Testis (tissue), 3 donors: ENCODE results near the gene ABCC8. TPM values are rescaled to one million over a fixed set of nuclear protein-coding genes. Genes with fewer than 3 reads are reported as not detected.

ENCODE experiments used
- DNase-seq: peaks from one replicate; pipeline ENCODE4 v3.0.0-alpha.2; 2019
- H3K27ac ChIP-seq, 2 donors: fragments of 200-600 bp; sonication (generic); one replicate each; pipeline ENCODE4 v1.5.1; 2019
- H3K27me3 ChIP-seq: fragments of 200-600 bp; sonication (generic); one replicate; pipeline ENCODE4 v1.5.1; 2019
- H3K36me3 ChIP-seq: fragments of 200-600 bp; sonication (generic); one replicate; pipeline ENCODE4 v1.5.1; 2017; ENCODE audit warnings: low read depth; ENCODE audit errors: missing control alignments
- H3K4me1 ChIP-seq: fragments of 200-600 bp; sonication (generic); one replicate; pipeline ENCODE4 v1.5.1; 2019
- H3K4me3 ChIP-seq, 2 donors: fragments of 200-600 bp; sonication (generic); one replicate each; pipeline ENCODE4 v1.5.1; 2017 to 2019
- H3K9me3 ChIP-seq: fragments of 200-600 bp; sonication (generic); one replicate; pipeline ENCODE4 v1.5.1; 2017
- CTCF ChIP-seq, 3 experiments: fragments of 450-650 bp in 2 of 3; fragments of 200-600 bp in 1 of 3; sonication (generic) in 1 of 3; IDR thresholded peaks; one replicate each; pipeline ENCODE4 v1.5.1; 2016 to 2019; ENCODE audit warnings: antibody characterized with exemption in 3 of 3, mild to moderate bottlenecking in 2 of 3, moderate library complexity in 1 of 3
- POLR2A ChIP-seq: fragments of 450-650 bp; IDR thresholded peaks from one replicate; pipeline ENCODE4 v1.6.1; 2017; ENCODE audit warnings: antibody characterized with exemption, mild to moderate bottlenecking, moderate library complexity
- WGBS, 2 donors: methylation state at CpG; one replicate each; pipeline ENCODE4 v1.1.5; 2018; 5-methylcytosine and 5-hydroxymethylcytosine counted together
- intact Hi-C: fragments of 100-400 bp; cut with DNase I; formaldehyde crosslinking; loops from one replicate; pipeline ENCODE4 v1.15.1; 2023; ENCODE audit warnings: low total_unique reads
- polyA plus RNA-seq: library from polyadenylated mRNA; stranded (reverse); fragments of 350-450 nt; fragmentation: Illumina TruSeq; extraction: RNeasy Lipid Tissue Mini Kit (QIAGEN cat#74804); gene quantifications from one replicate; pipeline ENCODE4 v1.2.3, GENCODE V29; 2014; ENCODE audit warnings: low read depth, low replicate concordance; ENCODE audit not compliant: insufficient read depth
- total RNA-seq, 2 donors: library from RNA; depleted of rRNA; stranded (reverse); fragments of >200 nt; gene quantifications; one replicate each; pipeline ENCODE4 v1.2.3, GENCODE V29; 2016

Gene ABCC8
- total and polyA plus RNA-seq, 3 donors from 2014 or later: 1.5 to 2.2 (median 2.0) TPM

GRCh38 chr11:17389211-17389956 lies 87.3 kb downstream of the ABCC8 start:
- H3K27me3 ChIP-seq: no peaks in the 10 kb centered on the region
- peak in 2 of 3 experiments; percentile 23 to 65 for TF ChIP-seq CTCF (IDR thresholded peaks at IDR 0.05)
- TF ChIP-seq POLR2A: no peak
- intact Hi-C loops: loop anchor here (5.0 kb wide), 1 partner anchor 113 kb away; no protein-coding TSS in a partner anchor
- no peak overlapping the region for H3K27ac ChIP-seq
- 3 to 14% methylated on average over 9 to 42 of the region's 55 CpGs for WGBS, 2 donors
- peak; percentile 82 for DNase-seq
- H3K4me3 ChIP-seq: peak overlapping the region; percentile 45 to 54
- H3K4me1 ChIP-seq: peaks cover 3% of the 10 kb centered on the region
- no peaks in the 10 kb centered on the region for H3K9me3 ChIP-seq
- H3K36me3 ChIP-seq: no peaks in the 10 kb centered on the region

- WGBS, 2 donors: 2 to 4% methylated on average over 12 to 51 of the region's 53 CpGs
- Histone ChIP-seq H3K27me3 (no peaks in the 10 kb centered on the region), H3K9me3 (no peaks in the 10 kb centered on the region), H3K27ac (no peak within 1 kb of the TSS), H3K4me3 (peak within 1 kb of the TSS; percentile 45 to 54), H3K36me3 (no peaks in the 10 kb centered on the region), H3K4me1 (peaks cover 3% of the 10 kb centered on the region)
- DNase-seq: no peak
- TF ChIP-seq CTCF (IDR thresholded peaks at IDR 0.05) (no peak), POLR2A (no peak)
- intact Hi-C loops: loop anchor here (5.0 kb wide), 1 partner anchor 114 kb away; no protein-coding TSS in a partner anchor
Measured at GRCh38 chr11:17388609-17389210, 87.9 kb downstream of the ABCC8 start, which contains the start of gene KCNJ11. KCNJ11 (minus strand) TSS chr11:17388659; CDS start chr11:17388091, 568 bp downstream.

- peaks cover 3% of the 10 kb centered on the region for H3K4me1 ChIP-seq
- H3K9me3 ChIP-seq: no peaks in the 10 kb centered on the region
- intact Hi-C loops: loop anchor here (5.0 kb wide), 1 partner anchor 114 kb away; no protein-coding TSS in a partner anchor
- WGBS, 2 donors: 90 to 92% methylated on average over 15 to 20 of the region's 20 CpGs
- TF ChIP-seq CTCF (IDR thresholded peaks at IDR 0.05) (no peak), POLR2A (no peak)
- H3K4me3 ChIP-seq: no peak overlapping the region
- H3K27me3 ChIP-seq: no peaks in the 10 kb centered on the region
- H3K36me3 ChIP-seq: no peaks in the 10 kb centered on the region
- H3K27ac ChIP-seq: no peak overlapping the region
- DNase-seq: no peak
Measured at GRCh38 chr11:17387811-17388210, 88.8 kb downstream of the ABCC8 start.

GRCh38 chr11:17387254-17387653 lies 89.4 kb downstream of the ABCC8 start:
- Histone ChIP-seq H3K4me3 (no peak overlapping the region), H3K9me3 (no peaks in the 10 kb centered on the region), H3K36me3 (no peaks in the 10 kb centered on the region), H3K27ac (no peak overlapping the region), H3K27me3 (no peaks in the 10 kb centered on the region), H3K4me1 (peaks cover 3% of the 10 kb centered on the region)
- 86 to 94% methylated on average over 15 to 20 of the region's 20 CpGs for WGBS, 2 donors
- intact Hi-C loops: loop anchor here (5.0 kb wide), 1 partner anchor 115 kb away; no protein-coding TSS in a partner anchor
- no peak for DNase-seq
- no peak for TF ChIP-seq POLR2A
- no peak for TF ChIP-seq CTCF (IDR thresholded peaks at IDR 0.05)
